IgD-negative memory B cell (primary cell): Measurements from ENCODE around the gene EEF2. TPM values are rescaled to one million over a fixed set of nuclear protein-coding genes. Genes with fewer than 3 reads are reported as not detected.
A peak's percentile ranks its signal among the peaks of the same experiment; 100 is the strongest.

Experiments
- H3K27ac Mint-ChIP-seq, 3 donors: one replicate each; pipeline ENCODE4 v1.8.0; 2020 to 2022; ENCODE audit warnings: mild to moderate bottlenecking in 3 of 3, mixed read lengths in 3 of 3, moderate library complexity in 1 of 3
- H3K27me3 Mint-ChIP-seq: one replicate; pipeline ENCODE4 v1.8.0; 2021; ENCODE audit warnings: mixed read lengths
- H3K36me3 Mint-ChIP-seq: one replicate; pipeline ENCODE4 v1.8.0; 2020; ENCODE audit warnings: mild to moderate bottlenecking, mixed read lengths
- H3K4me1 Mint-ChIP-seq, 3 donors: one replicate each; pipeline ENCODE4 v1.8.0; 2020 to 2022; ENCODE audit warnings: mixed read lengths in 3 of 3, mild to moderate bottlenecking in 1 of 3
- H3K4me3 Mint-ChIP-seq, 4 donors: one replicate each; pipeline ENCODE4 v1.8.0; 2020 to 2022; ENCODE audit warnings: mild to moderate bottlenecking in 4 of 4, mixed read lengths in 4 of 4, moderate library complexity in 3 of 4
- H3K9me3 Mint-ChIP-seq, 3 donors: one replicate each; pipeline ENCODE4 v1.8.0; 2020 to 2021; ENCODE audit warnings: mixed read lengths in 3 of 3, mild to moderate bottlenecking in 1 of 3
- polyA plus RNA-seq: library from polyadenylated mRNA; unstranded; fragments of 300-500 nt; fragmentation: Illumina TruSeq; gene quantifications from one replicate; pipeline ENCODE4 v1.2.3, GENCODE V29; 2021

Gene EEF2
- polyA plus RNA-seq, 1 donor from 2014 or later: 1,056 TPM

DNA sequence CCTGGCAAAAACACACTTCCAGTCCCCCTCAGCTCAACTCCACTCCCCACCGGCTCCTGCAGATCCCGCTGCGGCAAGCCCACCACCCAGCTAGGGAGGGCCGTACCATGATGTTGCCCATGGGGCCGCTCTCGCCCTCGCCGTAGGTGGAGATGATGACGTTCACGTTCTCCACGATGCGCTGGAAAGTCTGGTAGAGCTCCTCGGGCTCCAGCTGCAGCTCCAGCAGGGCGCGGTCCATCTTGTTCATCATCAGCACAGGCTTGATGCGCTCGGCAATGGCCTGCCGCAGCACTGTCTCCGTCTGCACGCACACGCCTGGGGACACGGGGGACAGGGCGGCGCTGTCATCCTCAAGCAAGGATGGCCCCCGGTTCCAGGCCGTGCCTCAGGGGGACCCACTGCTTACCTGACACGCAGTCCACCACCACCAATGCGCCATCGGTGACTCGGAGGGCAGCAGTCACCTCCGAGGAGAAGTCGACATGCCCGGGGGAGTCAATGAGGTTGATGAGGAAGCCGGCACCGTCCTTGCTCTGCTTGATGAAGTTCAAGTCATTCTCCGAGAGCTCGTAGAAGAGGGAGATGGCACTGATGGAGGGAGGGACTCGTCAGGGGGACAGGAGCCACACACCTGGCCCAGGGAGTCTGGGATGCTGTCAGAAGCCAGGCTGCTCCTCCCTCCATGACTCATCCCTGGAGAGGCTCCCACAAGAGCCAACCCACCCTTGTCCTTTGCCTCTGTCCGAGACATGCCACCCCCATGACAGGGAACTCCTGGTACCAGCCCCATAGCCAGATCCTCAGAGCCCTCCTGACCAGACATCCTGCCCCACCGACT is 2.3 kb downstream of the EEF2 start:
- Mint-ChIP-seq H3K36me3 (peaks cover 9% of the 10 kb centered on the region), H3K4me1 (peaks cover 20 to 28% (median 25%) of the 10 kb centered on the region in 3 donors), H3K27me3 (no peaks in the 10 kb centered on the region), H3K9me3 (no peaks in the 10 kb centered on the region), H3K4me3 (peak overlapping the region; percentile 67 to 99 (median 93)), H3K27ac (peak overlapping the region; percentile 93 to 99 (median 95))

DNA sequence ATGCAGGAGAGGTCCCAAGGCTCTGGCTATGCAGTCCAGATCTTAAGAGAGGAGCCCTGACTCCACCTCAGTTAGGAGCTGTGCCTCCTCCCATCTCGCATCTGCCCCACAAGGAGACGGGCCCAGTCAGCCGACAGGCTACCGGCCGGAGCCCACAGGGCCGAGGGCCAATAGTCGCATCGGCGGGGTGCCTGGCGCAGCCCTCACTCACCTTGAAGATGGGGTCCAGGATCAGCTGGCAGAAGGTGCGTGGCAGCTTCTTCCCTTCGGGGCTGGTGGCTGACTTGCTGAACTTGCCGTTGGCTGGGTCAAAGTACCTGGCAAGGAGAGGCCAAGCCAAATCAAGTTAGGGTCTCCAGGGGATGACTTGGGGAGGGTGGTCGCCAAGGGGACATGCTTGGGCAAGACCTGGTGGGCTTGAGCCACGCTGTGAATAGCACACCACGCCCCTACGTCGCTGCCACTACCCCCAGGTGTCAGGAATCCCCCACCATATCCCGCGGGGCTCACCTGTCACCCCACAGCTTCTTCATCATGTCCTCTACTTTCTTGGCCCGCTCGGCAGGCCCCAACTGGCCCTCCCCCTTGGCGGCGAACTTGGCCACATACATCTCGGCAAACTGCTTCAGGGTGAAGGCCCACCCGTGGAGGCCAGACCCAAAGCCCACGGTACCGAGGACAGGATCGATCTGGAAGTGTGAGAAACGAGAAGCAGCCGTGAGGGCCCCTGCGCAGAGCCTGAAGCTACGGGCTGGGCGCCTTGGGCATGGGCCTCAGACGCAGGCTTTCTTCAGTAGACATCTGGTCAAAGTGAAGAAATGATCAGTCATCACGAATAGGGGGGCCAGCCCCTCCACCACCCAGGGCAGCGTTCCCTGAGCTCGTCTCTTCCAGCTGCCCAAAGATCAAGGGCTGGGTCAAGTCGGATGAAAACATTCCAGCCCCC is 3.3 kb downstream of the EEF2 start:
- peak overlapping the region in 2 of 3 donors; percentile 93 to 95 for H3K27ac Mint-ChIP-seq
- peak overlapping the region in 2 of 4 donors; percentile 66 to 98 for H3K4me3 Mint-ChIP-seq
- H3K9me3 Mint-ChIP-seq: no peaks in the 10 kb centered on the region
- H3K36me3 Mint-ChIP-seq: peaks cover 13% of the 10 kb centered on the region
- H3K27me3 Mint-ChIP-seq: no peaks in the 10 kb centered on the region
- peaks cover 16 to 27% (median 19%) of the 10 kb centered on the region in 3 donors for H3K4me1 Mint-ChIP-seq

DNA sequence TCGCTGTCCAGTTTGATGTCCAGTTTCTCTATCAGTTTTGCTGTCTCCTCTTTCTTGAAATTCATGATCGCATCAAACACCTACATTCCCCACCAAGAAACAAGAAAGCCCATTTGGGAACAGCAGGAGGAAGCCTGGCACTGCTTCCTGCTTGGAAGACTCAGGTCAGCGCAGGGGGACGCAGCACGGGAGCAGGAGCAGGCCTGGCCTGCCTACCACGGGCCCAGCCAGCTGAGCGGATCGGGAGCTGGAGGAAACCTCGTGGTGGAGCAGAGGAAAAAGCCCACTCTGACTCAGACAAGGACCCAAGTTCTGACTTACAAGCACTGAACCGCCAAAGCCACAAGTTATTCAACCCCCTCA is 3.9 kb downstream of the EEF2 start:
- H3K27me3 Mint-ChIP-seq: no peaks in the 10 kb centered on the region
- H3K4me3 Mint-ChIP-seq: peak overlapping the region in 2 of 4 donors; percentile 5 to 98
- H3K36me3 Mint-ChIP-seq: peaks cover 13% of the 10 kb centered on the region
- peak overlapping the region; percentile 34 to 87 (median 67) for H3K27ac Mint-ChIP-seq
- no peaks in the 10 kb centered on the region for H3K9me3 Mint-ChIP-seq
- H3K4me1 Mint-ChIP-seq: peaks cover 13 to 21% (median 15%) of the 10 kb centered on the region in 3 donors

DNA sequence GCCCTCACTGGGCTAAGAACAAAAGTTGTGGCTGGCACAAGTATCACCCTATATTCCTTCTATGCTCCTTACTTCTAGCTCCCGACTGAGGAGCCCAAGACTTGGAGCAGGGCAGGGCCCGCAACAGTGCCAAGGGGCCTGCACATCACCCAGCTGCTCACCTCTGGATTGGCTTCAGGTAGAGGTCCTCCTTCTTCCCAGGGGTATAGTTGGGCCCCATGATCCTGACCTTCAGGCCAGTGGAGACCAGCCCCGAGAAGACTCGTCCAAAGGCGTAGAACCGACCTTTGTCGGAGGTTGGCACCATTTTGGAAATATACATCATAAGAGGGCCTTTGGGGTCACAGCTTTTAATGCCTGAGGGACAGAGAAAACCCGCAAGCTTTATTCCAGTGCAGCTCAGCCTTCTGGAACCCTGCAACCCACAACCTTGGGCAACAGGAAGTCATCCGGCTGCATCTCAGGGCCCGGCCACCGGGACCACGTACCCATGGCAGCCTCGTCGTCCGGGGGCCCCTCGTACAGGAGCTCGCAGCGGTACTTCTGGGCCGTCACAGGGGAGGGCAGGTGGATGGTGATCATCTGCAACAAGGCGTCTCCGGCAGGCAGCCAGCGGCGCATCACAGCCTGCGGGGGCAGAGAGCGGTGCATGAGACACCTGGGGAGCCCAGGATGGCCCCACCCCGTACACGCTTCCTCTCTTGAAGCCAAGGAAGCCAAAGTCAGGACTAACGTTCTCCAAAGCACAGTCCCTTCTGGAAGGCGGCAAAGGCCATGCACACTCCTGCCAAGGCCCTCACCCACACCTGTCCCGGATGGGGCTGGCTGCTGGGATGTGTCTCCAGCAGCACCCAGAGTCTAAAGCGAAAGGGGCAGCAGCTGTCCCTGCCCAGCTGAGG is 4.7 kb downstream of the EEF2 start:
- H3K27me3 Mint-ChIP-seq: no peaks in the 10 kb centered on the region
- peaks cover 8 to 15% (median 10%) of the 10 kb centered on the region in 3 donors for H3K4me1 Mint-ChIP-seq
- H3K36me3 Mint-ChIP-seq: peaks cover 14% of the 10 kb centered on the region
- H3K9me3 Mint-ChIP-seq: no peaks in the 10 kb centered on the region
- H3K27ac Mint-ChIP-seq: peak overlapping the region in 2 of 3 donors; percentile 85 to 87
- H3K4me3 Mint-ChIP-seq: peak overlapping the region in 1 of 4 donors; percentile 98

DNA sequence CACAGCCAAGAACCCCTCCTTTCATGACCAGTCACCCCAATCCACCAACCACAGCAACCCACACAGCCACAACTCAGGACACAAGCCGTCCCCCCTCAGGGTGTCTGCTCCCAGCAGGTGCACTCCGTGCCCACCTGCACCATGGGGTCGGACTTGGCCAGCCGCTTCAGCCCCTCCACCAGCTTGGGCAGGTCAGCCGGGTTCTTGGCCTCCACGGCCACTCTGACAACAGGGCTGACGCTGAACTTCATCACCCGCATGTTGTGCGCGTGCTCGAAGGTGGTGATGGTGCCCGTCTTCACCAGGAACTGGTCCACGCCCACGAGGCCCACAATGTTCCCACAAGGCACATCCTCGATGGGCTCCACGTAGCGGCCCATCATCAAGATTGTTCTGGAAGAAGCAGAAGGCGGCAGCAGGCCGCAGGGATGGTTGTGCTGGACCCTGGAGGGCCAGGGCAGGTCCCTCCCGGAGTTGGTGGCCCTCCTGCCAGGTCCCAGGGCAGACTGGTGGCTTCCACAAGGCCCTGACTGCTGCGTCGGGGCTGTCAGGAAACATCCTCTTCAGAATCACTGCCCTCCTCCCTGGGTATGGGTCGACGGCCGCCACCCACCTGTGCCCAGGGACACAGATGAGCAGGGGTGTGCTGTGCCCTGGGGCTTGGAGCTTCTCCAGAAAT is 5.5 kb downstream of the EEF2 start:
- Mint-ChIP-seq H3K27me3 (no peaks in the 10 kb centered on the region), H3K9me3 (no peaks in the 10 kb centered on the region), H3K27ac (peak overlapping the region; percentile 31 to 95 (median 85)), H3K36me3 (peaks cover 14% of the 10 kb centered on the region), H3K4me3 (peak overlapping the region in 3 of 4 donors; percentile 17 to 98 (median 25)), H3K4me1 (peaks cover 8 to 15% (median 10%) of the 10 kb centered on the region in 3 donors)

DNA sequence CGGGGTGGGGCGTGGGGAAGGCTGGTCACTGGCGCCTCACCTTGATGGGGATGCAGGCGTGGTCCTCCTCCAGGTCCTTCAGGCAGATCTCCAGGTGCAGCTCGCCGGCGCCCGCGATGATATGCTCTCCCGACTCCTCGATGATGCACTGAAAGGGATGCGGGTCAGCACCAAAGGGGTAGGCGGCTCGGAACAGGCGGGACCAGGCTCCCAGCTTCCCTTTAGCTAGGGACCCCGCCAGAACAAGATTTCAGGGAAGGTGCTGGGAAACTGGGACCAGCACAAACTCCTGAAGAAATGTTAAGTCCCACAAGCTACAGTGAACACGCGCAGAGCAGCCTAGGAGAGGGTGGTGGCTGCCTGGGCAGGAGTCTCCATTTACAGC is 6.0 kb downstream of the EEF2 start:
- peaks cover 14% of the 10 kb centered on the region for H3K36me3 Mint-ChIP-seq
- no peaks in the 10 kb centered on the region for H3K27me3 Mint-ChIP-seq
- H3K9me3 Mint-ChIP-seq: no peaks in the 10 kb centered on the region
- peaks cover 8 to 14% (median 9%) of the 10 kb centered on the region in 3 donors for H3K4me1 Mint-ChIP-seq
- H3K27ac Mint-ChIP-seq: peak overlapping the region; percentile 85 to 95 (median 90)
- H3K4me3 Mint-ChIP-seq: peak overlapping the region in 2 of 4 donors; percentile 25 to 98

DNA sequence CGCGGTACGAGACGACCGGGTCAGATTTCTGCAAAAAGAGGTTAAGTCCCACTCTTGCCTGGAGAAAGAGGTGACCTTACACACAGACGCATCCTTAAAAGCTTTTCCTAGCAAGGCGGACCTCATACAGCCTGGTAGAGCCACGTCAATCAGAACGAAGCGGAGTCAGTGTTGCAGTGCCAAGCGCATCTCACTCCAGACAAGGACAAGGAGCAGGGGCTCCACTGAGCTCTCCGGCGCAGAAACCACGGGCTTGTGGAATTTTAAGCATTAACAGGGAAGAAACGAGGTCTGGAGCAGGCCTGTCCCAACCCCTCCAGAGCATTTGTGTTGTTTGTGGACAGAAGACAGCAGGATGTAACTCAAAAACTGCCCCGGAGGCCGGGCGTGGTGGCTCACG is 7.1 kb downstream of the EEF2 start:
- Mint-ChIP-seq H3K4me1 (peaks cover 1 to 5% (median 3%) of the 10 kb centered on the region in 3 donors), H3K4me3 (peak overlapping the region in 1 of 4 donors; percentile 69), H3K27ac (peak overlapping the region; percentile 33 to 85 (median 78)), H3K36me3 (peaks cover 7% of the 10 kb centered on the region), H3K27me3 (no peaks in the 10 kb centered on the region), H3K9me3 (no peaks in the 10 kb centered on the region)

DNA sequence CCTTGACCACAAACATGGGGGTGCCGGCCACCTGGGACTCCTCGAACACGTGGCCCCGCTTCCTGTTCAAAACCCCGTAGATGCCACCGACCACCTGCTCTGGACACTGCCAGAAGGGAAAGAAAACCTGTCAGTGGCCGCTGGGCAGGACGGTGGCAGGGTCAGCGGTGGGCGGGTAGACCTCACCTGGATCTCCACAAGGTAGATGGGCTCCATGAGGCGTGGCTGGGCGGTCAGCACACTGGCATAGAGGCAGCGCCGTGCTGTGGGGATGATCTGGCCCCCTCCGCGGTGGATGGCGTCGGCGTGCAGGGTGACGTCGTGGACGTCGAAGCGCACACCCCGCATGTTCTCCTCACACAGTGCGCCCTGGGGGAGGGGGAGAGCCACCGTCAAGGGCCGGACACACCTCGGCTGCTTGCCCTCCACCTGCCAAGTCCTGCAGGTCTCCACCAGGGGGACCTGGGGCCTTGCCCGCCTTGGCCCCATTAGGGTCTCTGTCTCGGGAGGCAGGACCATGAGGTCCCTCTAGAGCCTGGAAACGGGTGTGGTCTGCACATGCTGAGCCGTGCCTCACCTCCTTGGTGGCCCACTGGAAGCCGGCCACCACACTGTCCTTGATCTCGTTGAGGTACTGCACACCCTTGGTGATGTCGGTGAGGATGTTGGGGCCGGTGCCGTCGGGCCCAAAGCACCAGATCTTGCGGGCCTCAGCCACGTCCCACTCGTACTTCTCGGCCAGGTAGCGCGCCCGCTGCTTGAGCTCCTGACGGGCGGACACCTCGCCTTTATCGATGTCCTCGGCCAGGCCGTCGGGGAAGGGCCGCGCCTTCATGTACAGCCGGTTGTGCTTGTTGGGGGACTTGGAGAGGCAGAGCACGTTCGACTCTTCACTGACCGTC is 7.8 kb downstream of the EEF2 start:
- no peaks in the 10 kb centered on the region for H3K27me3 Mint-ChIP-seq
- peaks cover 0 to 3% (median 3%) of the 10 kb centered on the region in 3 donors for H3K4me1 Mint-ChIP-seq
- no peaks in the 10 kb centered on the region for H3K9me3 Mint-ChIP-seq
- H3K27ac Mint-ChIP-seq: peak overlapping the region; percentile 23 to 85 (median 78)
- peak overlapping the region in 1 of 4 donors; percentile 69 for H3K4me3 Mint-ChIP-seq
- peaks cover 7% of the 10 kb centered on the region for H3K36me3 Mint-ChIP-seq

DNA sequence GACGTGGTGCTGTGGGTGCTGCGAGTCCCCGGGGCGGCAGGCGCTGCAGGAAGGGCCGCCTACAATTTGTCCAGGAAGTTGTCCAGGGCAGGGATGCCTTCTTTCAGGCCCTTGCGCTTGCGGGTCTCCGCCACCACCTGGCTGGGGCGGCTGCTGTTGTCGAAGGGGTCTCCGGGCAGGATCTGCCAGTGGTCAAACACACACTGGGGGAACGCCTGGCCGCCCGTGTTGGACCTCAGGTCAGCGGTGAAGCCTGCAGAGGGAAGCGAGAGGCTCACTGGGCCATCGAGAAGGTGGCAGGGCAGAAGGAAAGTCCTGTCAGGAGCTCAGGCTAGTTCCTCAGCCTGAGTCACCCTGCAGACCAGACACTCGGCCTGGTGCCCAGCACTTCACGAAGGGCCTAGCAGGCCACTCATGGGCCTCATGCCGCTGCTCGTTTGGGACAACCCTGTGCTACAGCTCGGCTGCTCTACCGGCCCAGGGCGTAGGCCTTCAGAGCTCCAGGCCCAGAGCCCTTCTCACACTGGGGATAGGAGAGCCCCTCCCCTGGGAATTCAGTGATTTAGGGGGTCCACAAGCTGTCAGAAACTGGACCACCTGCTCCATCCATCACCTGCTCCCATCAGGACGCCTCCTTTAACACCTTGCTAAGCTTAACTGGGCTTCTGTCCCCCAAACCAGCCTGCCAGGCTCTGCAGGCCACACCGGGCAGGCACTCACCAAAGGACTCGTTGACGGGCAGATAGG is 8.6 kb downstream of the EEF2 start:
- Mint-ChIP-seq H3K27ac (peak overlapping the region; percentile 53 to 85 (median 59)), H3K27me3 (no peaks in the 10 kb centered on the region), H3K36me3 (peaks cover 7% of the 10 kb centered on the region), H3K9me3 (no peaks in the 10 kb centered on the region), H3K4me3 (peak overlapping the region in 1 of 4 donors; percentile 69), H3K4me1 (peaks cover under 1 to 3% (median 1%) of the 10 kb centered on the region in 3 donors)

DNA sequence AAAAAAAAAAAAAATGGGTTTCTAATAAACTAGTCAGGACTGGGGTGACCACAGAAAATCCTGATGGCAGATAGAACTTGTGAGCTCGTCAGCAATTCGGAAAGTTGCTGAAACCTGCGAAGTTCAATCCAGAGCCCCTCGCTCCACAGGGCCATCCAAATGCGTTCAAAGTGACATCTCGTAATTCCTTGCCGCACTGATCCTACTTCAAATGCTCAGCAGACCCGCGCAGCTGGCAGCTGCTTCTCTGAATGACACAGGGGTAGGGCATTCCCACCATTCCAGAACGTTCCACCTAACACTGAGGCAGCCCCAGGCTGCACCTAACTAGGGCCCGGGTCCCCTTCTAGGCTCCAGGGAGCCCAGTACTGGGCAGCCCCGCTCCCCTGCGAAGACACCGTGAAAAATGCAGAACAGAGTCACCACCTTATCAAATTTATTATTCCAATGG is 9.6 kb downstream of the EEF2 start:
- Mint-ChIP-seq H3K4me3 (peak overlapping the region in 1 of 4 donors; percentile 69), H3K36me3 (peaks cover 7% of the 10 kb centered on the region), H3K27ac (peak overlapping the region; percentile 10 to 85 (median 43)), H3K27me3 (no peaks in the 10 kb centered on the region), H3K9me3 (no peaks in the 10 kb centered on the region), H3K4me1 (peaks cover 2 to 7% (median 6%) of the 10 kb centered on the region in 3 donors)

DNA sequence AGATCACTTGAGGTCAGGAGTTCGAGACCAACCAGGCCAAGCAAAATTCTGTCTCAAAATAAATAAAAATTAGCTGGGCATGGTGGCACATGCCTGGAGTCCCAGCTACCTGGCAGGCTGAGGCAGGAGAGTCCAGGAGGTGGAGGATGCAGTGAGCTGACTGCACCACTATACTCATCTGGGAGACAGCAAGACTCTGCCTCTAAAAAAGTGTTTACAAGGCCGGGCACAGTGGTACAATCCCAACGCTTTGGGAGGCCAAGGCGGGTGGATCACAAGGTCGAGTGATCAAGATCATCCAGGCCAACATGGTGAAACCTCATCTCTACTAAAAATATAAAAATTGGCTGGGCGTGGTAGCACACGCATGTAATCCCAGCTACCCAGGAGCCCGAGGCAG is 10.1 kb downstream of the EEF2 start:
- Mint-ChIP-seq H3K27me3 (no peaks in the 10 kb centered on the region), H3K27ac (peak overlapping the region; percentile 31 to 85 (median 43)), H3K4me3 (peak overlapping the region in 1 of 4 donors; percentile 69), H3K4me1 (peaks cover 6 to 10% (median 6%) of the 10 kb centered on the region in 3 donors), H3K9me3 (no peaks in the 10 kb centered on the region), H3K36me3 (peaks cover 7% of the 10 kb centered on the region)
